LNCAP (cell line): ENCODE results near the gene BIRC3.

ENCODE experiments used
- TF ChIP-seq, protein P1 (sequence below): fragments of 450-650 bp; IDR thresholded peaks from 2 replicates; pipeline ENCODE4 v1.5.1; 2017; ENCODE audit warnings: mild to moderate bottlenecking

Gene BIRC3

DNA sequence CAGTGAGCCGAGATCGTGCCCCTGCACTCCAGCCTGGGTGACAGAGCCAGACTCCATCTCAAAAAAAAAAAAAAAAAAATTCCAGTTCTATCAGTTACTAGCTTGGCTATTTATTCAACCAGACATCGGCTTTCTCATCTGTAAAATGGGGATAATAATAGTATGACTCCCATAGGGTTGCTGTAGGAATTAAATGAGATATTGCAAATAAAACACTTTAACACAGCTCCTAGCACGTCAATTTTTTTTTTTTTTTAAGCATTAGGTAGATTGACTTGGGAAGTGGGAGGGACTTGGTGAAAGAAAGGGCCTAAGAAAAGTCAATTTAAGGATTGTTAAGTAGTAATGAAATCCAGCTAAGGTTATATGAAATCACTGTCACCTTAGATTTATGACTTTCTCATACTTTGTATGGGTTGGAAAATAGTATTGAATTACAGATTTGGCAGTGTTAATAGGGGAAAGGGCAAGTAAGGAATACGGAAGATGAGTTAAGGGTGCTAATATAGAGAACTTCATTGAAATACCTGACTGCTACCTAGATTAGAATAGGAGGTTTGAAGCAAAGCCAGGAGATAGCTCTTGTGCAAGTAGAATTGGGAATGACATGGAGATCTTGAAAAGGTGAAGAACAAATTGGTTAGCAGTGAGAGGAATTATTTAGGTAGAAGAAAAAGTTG lies 58.6 kb downstream of the BIRC3 start:
- TF ChIP-seq, protein P1, sequence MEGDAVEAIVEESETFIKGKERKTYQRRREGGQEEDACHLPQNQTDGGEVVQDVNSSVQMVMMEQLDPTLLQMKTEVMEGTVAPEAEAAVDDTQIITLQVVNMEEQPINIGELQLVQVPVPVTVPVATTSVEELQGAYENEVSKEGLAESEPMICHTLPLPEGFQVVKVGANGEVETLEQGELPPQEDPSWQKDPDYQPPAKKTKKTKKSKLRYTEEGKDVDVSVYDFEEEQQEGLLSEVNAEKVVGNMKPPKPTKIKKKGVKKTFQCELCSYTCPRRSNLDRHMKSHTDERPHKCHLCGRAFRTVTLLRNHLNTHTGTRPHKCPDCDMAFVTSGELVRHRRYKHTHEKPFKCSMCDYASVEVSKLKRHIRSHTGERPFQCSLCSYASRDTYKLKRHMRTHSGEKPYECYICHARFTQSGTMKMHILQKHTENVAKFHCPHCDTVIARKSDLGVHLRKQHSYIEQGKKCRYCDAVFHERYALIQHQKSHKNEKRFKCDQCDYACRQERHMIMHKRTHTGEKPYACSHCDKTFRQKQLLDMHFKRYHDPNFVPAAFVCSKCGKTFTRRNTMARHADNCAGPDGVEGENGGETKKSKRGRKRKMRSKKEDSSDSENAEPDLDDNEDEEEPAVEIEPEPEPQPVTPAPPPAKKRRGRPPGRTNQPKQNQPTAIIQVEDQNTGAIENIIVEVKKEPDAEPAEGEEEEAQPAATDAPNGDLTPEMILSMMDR: no peak

DNA sequence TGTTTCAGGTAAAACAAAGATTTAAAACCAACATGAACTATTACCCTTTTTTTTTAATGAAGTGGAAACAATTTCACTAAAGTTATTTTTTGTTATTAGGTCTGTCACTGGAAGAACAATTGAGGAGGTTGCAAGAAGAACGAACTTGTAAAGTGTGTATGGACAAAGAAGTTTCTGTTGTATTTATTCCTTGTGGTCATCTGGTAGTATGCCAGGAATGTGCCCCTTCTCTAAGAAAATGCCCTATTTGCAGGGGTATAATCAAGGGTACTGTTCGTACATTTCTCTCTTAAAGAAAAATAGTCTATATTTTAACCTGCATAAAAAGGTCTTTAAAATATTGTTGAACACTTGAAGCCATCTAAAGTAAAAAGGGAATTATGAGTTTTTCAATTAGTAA lies 60.6 kb downstream of the BIRC3 start:
- TF ChIP-seq, protein P1: no peak

- TF ChIP-seq, protein P1: no peak
Observed at GRCh38 chr11:102378818-102379217, 61.5 kb downstream of the BIRC3 start.

DNA sequence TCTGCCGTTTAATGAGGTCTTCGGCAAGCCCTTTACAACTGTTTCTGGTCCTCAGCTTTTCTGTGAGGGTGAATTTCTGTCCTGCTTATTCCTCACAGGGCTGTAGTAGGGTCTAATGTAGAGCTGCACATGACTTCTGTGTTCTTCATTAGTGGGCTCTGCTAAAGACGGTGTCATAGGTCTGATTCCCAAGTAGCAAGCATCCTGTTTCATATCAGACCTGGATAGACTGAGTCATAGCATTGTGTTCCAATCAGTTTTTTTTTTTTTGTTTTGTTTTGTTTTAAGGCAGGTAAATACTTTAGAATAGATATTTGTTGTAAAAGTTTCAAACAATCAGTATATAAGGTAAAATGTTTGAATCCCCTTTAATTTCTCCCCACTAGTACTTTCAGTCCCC lies 65.1 kb downstream of the BIRC3 start:
- TF ChIP-seq, protein P1: no peak

GRCh38 chr11:102383839-102384238 lies 66.6 kb downstream of the BIRC3 start:
- TF ChIP-seq, protein P1: no peak

GRCh38 chr11:102384419-102385079 lies 67.3 kb downstream of the BIRC3 start:
- TF ChIP-seq, protein P1: no peak

GRCh38 chr11:102385085-102386007 lies 68.1 kb downstream of the BIRC3 start:
- TF ChIP-seq, protein P1: no peak
